HepG2 (cell line): Measurements from ENCODE around the gene ALPK3. TPM values are rescaled to one million over a fixed set of nuclear protein-coding genes. Genes with fewer than 3 reads are reported as not detected.

Experiments
- ATAC-seq: fragments of 200-7000 bp; cut with Tn5 transposase; 3 replicates; pipeline ENCODE4 v1.9.1; 2020; ENCODE audit warnings: mild to moderate bottlenecking, moderate library complexity
- BruUV-seq: library from RNA; stranded (reverse); fragments of 400-500 nt; replicated peaks from 2 replicates; lab custom pipeline; 2021; lab: Mats Ljungman, UMichigan
- CTCF ChIA-PET: fragments of 300-600 bp; formaldehyde crosslinking; extraction: SDS; loops from one replicate; lab custom pipeline; 2021; ENCODE audit warnings: low total read pairs, inconsistent platforms, low intra/inter-chr PET ratio; lab: Yijun Ruan, JAX
- POLR2A ChIA-PET: fragments of 350-600 bp; sonication (Branson Sonifier 250); formaldehyde crosslinking; loops from one replicate; lab custom pipeline; 2020; ENCODE audit warnings: antibody characterized with exemption, inconsistent platforms; lab: Yijun Ruan, JAX
- DNase-seq: peaks from one replicate; pipeline ENCODE4 v3.0.0-alpha.2; 2015; ENCODE audit warnings: low spot score
- FAIRE-seq: peaks from 3 replicates; lab custom pipeline; 2011; peaks lifted over from hg19 to GRCh38; lab: Jason Lieb, UNC
- H2AFZ ChIP-seq: one replicate; pipeline ENCODE4 v1.6.1; 2011; ENCODE audit warnings: low read length, inconsistent platforms
- H3K27ac ChIP-seq: fragments of 300-600 bp; 3 replicates; pipeline ENCODE4 v1.8.0; 2011; ENCODE audit warnings: mixed run types, mild to moderate bottlenecking, mixed read lengths, low read length, inconsistent platforms; ENCODE audit not compliant: insufficient read depth; ENCODE audit errors: extremely low read length
- H3K27me3 ChIP-seq, 2 experiments: fragments of 200-600 bp in 1 of 2; 2 replicates in 1 of 2; 3 replicates in 1 of 2; pipeline versions ENCODE4 v1.6.0 to v1.8.0; 2011; ENCODE audit warnings: low read length in 2 of 2, mild to moderate bottlenecking in 2 of 2, moderate library complexity in 2 of 2, inconsistent platforms in 1 of 2; ENCODE audit not compliant: insufficient read depth in 2 of 2, control insufficient read depth in 1 of 2
- H3K36me3 ChIP-seq, 2 experiments: fragments of 200-600 bp in 1 of 2; replicated peaks in 1 of 2; 2 replicates in 1 of 2; 3 replicates in 1 of 2; pipeline versions ENCODE4 v1.5.1 to v1.8.0; 2011; ENCODE audit warnings: low read length in 2 of 2, inconsistent platforms in 1 of 2; ENCODE audit not compliant: insufficient read depth in 2 of 2, control insufficient read depth in 1 of 2
- H3K4me1 ChIP-seq: 2 replicates; pipeline ENCODE4 v1.5.1; 2012; ENCODE audit warnings: low read length, inconsistent platforms; ENCODE audit not compliant: insufficient read depth
- H3K4me2 ChIP-seq: 2 replicates; pipeline ENCODE4 v1.6.0; 2011; ENCODE audit warnings: low read depth, low read length, inconsistent platforms
- H3K4me3 ChIP-seq, 3 experiments: fragments of 200-600 bp in 1 of 3; sonication (generic), shearing (Covaris generic) in 1 of 3; replicated peaks in 1 of 3; 2 replicates each; pipeline ENCODE4 v1.5.1; 2011 to 2016; ENCODE audit warnings: low read length in 3 of 3, inconsistent platforms in 2 of 3, low read depth in 2 of 3, mild to moderate bottlenecking in 2 of 3, control low read depth in 1 of 3, mixed read lengths in 1 of 3; ENCODE audit not compliant: insufficient read depth in 1 of 3
- H3K79me2 ChIP-seq: one replicate; pipeline ENCODE4 v1.6.1; 2011; ENCODE audit warnings: low read length, inconsistent platforms; ENCODE audit not compliant: insufficient read depth
- H3K9ac ChIP-seq: 2 replicates; pipeline ENCODE4 v1.6.0; 2011; ENCODE audit warnings: mild to moderate bottlenecking, low read depth, low read length, inconsistent platforms; ENCODE audit not compliant: insufficient read depth
- H3K9me3 ChIP-seq: 2 replicates; pipeline ENCODE4 v1.5.1; 2012; ENCODE audit warnings: mild to moderate bottlenecking, low read length
- H4K20me1 ChIP-seq: 2 replicates; pipeline ENCODE4 v1.6.0; 2011; ENCODE audit warnings: inconsistent platforms, mild to moderate bottlenecking, low read length, moderate library complexity; ENCODE audit not compliant: insufficient read depth
- FOSL1 ChIP-seq: sonication (generic); formaldehyde crosslinking; IDR thresholded peaks from 2 replicates; pipeline ENCODE4 v1.9.0; 2021; ENCODE audit warnings: missing genetic modification reagents, borderline replicate concordance
- HNRNPK ChIP-seq: fragments of 200-400 bp; formaldehyde crosslinking; IDR thresholded peaks from 2 replicates; pipeline ENCODE4 v1.6.1; 2018; ENCODE audit warnings: low read length, low read depth, moderate library complexity, mild to moderate bottlenecking; ENCODE audit not compliant: poor library complexity, severe bottlenecking
- MEF2D ChIP-seq: sonication (generic); formaldehyde crosslinking; IDR thresholded peaks from 2 replicates; pipeline ENCODE4 v1.5.1; 2020; ENCODE audit warnings: mild to moderate bottlenecking, missing genetic modification reagents
- MXD3 ChIP-seq: IDR thresholded peaks from 2 replicates; pipeline ENCODE4 v1.6.1; 2016; ENCODE audit warnings: mild to moderate bottlenecking, missing biosample characterization, missing genetic modification reagents
- RAD51 ChIP-seq: fragments of 450-650 bp; IDR thresholded peaks from 2 replicates; pipeline ENCODE4 v1.6.1; 2016; ENCODE audit warnings: borderline replicate concordance
- ZFP37 ChIP-seq: sonication (generic); formaldehyde crosslinking; IDR thresholded peaks from 2 replicates; pipeline ENCODE4 v1.4.0; 2020; ENCODE audit warnings: missing genetic modification reagents, borderline replicate concordance
- ZNF333 ChIP-seq: sonication (generic); formaldehyde crosslinking; IDR thresholded peaks from 2 replicates; pipeline ENCODE4 v1.4.0; 2020; ENCODE audit warnings: mild to moderate bottlenecking, missing genetic modification reagents, borderline replicate concordance
- ZNF619 ChIP-seq: sonication (generic); formaldehyde crosslinking; IDR thresholded peaks from 2 replicates; pipeline ENCODE4 v1.4.0; 2020; ENCODE audit warnings: mild to moderate bottlenecking, missing genetic modification reagents
- ZNF724P ChIP-seq: sonication (generic); formaldehyde crosslinking; IDR thresholded peaks from 2 replicates; pipeline ENCODE4 v1.8.0; 2022; ENCODE audit warnings: missing genetic modification reagents, borderline replicate concordance
- ZNF788 ChIP-seq: sonication (generic); formaldehyde crosslinking; IDR thresholded peaks from 2 replicates; pipeline ENCODE4 v1.5.0; 2020; ENCODE audit warnings: mild to moderate bottlenecking, missing genetic modification reagents, borderline replicate concordance
- ZSCAN21 ChIP-seq: sonication (generic); formaldehyde crosslinking; IDR thresholded peaks from 2 replicates; pipeline ENCODE4 v1.8.0; 2022; ENCODE audit warnings: mild to moderate bottlenecking, missing genetic modification reagents, moderate library complexity, borderline replicate concordance
- WGBS: methylation state at CpG from one replicate; pipeline ENCODE4 v1.1.6; 2017; ENCODE audit warnings: low lambda C conversion rate; 5-methylcytosine and 5-hydroxymethylcytosine counted together
- in situ Hi-C: cut with HindIII; loops from 2 replicates; pipeline ENCODE4 v1.10.0; 2017; ENCODE audit warnings: low pct_unique_long_range_greater_than_20kb; ENCODE audit not compliant: extremely low pct_ligation_motif_present
- intact Hi-C: fragments of 100-400 bp; cut with micrococcal nuclease; formaldehyde crosslinking; loops from one replicate; pipeline ENCODE4 v1.10.0; 2022; ENCODE audit not compliant: unreplicated experiment
- polyA plus RNA-seq, 8 experiments: library from polyadenylated mRNA; depleted of rRNA in 3 of 8; stranded (reverse) in 7 of 8; unstranded in 1 of 8; fragments of >200 nt; fragmentation: Illumina TruSeq in 4 of 8; extraction: Trizol in 4 of 8; gene quantifications; 2 replicates each; pipeline versions ENCODE4 v1.2.1 to v1.2.3, GENCODE V29; 2011 to 2016; ENCODE audit warnings: low read depth in 4 of 8, missing spikeins in 1 of 8, mixed read lengths in 1 of 8; ENCODE audit not compliant: insufficient read depth in 1 of 8
- total RNA-seq, 5 experiments: library from RNA; depleted of rRNA; stranded (reverse); fragments of >200 nt; fragmentation: Illumina TruSeq; extraction: Trizol; gene quantifications; 2 replicates each; pipeline ENCODE4 v1.2.3, GENCODE V29; 2016; ENCODE audit warnings: low read depth in 1 of 5
- TF ChIP-seq, protein P1 (sequence below): sonication (generic); formaldehyde crosslinking; IDR thresholded peaks from 2 replicates; pipeline ENCODE4 v1.4.0; 2020; ENCODE audit warnings: low read depth, mild to moderate bottlenecking, missing genetic modification reagents
- TF ChIP-seq, protein P2 (sequence below): sonication (generic); formaldehyde crosslinking; IDR thresholded peaks from 2 replicates; pipeline ENCODE4 v1.4.0; 2020; ENCODE audit warnings: missing genetic modification reagents, borderline replicate concordance

ALPK3 gene
- total and polyA plus RNA-seq, 2 of the 13 experiments (the other 11 are each of a cell fraction or from before 2014, with no cell fraction given): 0.04 to 0.42 TPM

- no peaks in the 10 kb centered on the region; a peak in 1 of 5 replicates for H3K27me3 ChIP-seq
- H4K20me1 ChIP-seq: peaks cover 3% of the 10 kb centered on the region; the same call in 1 of the 2 replicates
- H3K27ac ChIP-seq: no peak overlapping the region
- peaks cover 20 to 55% of the 10 kb centered on the region in 2 experiments for H3K36me3 ChIP-seq
- peaks cover 8% of the 10 kb centered on the region for H3K4me1 ChIP-seq
- H3K9me3 ChIP-seq: no peaks in the 10 kb centered on the region
- no peak overlapping the region for H2AFZ ChIP-seq
- BruUV-seq: no TSS peak
- DNase-seq: no peak
- WGBS: 100% methylated on average over 1 of the region's 4 CpGs
- peaks cover 29% of the 10 kb centered on the region for H3K79me2 ChIP-seq
- no peak overlapping the region for H3K9ac ChIP-seq
- intact Hi-C loops (no loop called here), in situ Hi-C loops (no loop called here)
- CTCF ChIA-PET: no interaction called here
- no peak for ATAC-seq
- H3K4me2 ChIP-seq: no peak overlapping the region
- POLR2A ChIA-PET: no interaction called here
- TF ChIP-seq ZNF333 (CRISPR knock-in tag): no peak
- TF ChIP-seq, protein P1, sequence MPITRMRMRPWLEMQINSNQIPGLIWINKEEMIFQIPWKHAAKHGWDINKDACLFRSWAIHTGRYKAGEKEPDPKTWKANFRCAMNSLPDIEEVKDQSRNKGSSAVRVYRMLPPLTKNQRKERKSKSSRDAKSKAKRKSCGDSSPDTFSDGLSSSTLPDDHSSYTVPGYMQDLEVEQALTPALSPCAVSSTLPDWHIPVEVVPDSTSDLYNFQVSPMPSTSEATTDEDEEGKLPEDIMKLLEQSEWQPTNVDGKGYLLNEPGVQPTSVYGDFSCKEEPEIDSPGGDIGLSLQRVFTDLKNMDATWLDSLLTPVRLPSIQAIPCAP (CRISPR knock-in tag): no peak
- TF ChIP-seq MXD3 (CRISPR knock-in tag): no peak
- no peak for TF ChIP-seq ZNF788 (CRISPR knock-in tag)
- TF ChIP-seq ZNF619 (CRISPR knock-in tag): no peak
- no peak for TF ChIP-seq RAD51
- no peak for TF ChIP-seq ZNF724P (CRISPR knock-in tag)
- no peak for TF ChIP-seq MEF2D (CRISPR knock-in tag)
- no peak for TF ChIP-seq ZSCAN21 (CRISPR knock-in tag)
- TF ChIP-seq FOSL1 (CRISPR knock-in tag): no peak
- TF ChIP-seq ZFP37 (CRISPR knock-in tag): no peak
- TF ChIP-seq, protein P2, sequence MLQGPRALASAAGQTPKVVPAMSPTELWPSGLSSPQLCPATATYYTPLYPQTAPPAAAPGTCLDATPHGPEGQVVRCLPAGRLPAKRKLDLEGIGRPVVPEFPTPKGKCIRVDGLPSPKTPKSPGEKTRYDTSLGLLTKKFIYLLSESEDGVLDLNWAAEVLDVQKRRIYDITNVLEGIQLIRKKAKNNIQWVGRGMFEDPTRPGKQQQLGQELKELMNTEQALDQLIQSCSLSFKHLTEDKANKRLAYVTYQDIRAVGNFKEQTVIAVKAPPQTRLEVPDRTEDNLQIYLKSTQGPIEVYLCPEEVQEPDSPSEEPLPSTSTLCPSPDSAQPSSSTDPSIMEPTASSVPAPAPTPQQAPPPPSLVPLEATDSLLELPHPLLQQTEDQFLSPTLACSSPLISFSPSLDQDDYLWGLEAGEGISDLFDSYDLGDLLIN (CRISPR knock-in tag): no peak
- no peak for TF ChIP-seq HNRNPK
- no peak overlapping the region for H3K4me3 ChIP-seq
- FAIRE-seq: no peak
Observed at GRCh38 chr15:84790676-84791075, 26.5 kb upstream of the ALPK3 start.
